Retinal pigment epithelial cell (primary cell): ENCODE data around the gene TPST2.

ENCODE experiments used
- DNase-seq: peaks from one replicate; pipeline ENCODE4 v3.0.0-alpha.2; 2010; ENCODE audit warnings: low read depth
- H3K4me3 ChIP-seq: 2 replicates; pipeline ENCODE4 v1.5.1; 2011; ENCODE audit warnings: mild to moderate bottlenecking, low read length, control low read depth, moderate library complexity
- TF ChIP-seq, protein P1 (sequence below): conservative IDR thresholded peaks from 2 replicates; pipeline ENCODE4 v1.5.1; 2011; ENCODE audit warnings: low read depth, low read length, control low read depth, inconsistent platforms

The TPST2 gene

DNA sequence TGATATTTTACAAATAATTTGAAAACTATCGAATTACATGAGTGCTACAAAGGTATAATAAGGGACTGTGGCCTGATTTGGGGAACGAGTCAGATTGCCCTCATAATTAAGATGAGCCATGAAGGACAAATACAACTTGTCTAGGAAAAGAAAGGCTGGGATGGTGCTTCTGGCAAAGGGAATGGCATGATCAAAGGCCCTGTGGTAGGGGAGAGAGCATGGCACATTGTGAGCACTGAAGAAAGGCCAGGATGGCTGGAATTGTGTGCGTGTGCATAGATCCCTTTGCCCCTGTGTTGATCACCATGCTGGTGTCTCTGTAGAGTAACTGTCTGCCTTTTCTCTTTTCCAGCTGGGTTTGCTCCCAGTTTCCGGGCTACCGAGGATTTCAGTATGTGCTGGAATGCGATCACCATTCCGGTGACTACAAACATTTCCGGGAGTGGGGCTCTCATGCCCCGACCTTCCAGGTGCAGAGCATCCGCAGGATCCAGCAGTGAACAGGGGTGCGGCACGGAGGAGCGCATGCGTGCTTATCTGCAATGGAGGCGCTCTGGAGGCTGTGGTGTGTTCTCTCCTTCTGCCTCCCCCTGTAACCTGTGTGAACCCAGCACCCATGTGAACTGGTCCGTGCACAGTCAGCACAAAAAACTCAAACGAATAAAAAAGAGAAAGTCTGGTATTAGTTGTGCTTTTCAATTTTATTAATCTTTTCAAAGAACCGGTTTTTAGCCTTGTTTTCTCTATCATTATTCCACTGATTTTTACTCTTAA is 40.2 kb upstream of the TPST2 start:
- H3K4me3 ChIP-seq = no peak overlapping the region
- TF ChIP-seq, protein P1, sequence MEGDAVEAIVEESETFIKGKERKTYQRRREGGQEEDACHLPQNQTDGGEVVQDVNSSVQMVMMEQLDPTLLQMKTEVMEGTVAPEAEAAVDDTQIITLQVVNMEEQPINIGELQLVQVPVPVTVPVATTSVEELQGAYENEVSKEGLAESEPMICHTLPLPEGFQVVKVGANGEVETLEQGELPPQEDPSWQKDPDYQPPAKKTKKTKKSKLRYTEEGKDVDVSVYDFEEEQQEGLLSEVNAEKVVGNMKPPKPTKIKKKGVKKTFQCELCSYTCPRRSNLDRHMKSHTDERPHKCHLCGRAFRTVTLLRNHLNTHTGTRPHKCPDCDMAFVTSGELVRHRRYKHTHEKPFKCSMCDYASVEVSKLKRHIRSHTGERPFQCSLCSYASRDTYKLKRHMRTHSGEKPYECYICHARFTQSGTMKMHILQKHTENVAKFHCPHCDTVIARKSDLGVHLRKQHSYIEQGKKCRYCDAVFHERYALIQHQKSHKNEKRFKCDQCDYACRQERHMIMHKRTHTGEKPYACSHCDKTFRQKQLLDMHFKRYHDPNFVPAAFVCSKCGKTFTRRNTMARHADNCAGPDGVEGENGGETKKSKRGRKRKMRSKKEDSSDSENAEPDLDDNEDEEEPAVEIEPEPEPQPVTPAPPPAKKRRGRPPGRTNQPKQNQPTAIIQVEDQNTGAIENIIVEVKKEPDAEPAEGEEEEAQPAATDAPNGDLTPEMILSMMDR = no peak

DNA sequence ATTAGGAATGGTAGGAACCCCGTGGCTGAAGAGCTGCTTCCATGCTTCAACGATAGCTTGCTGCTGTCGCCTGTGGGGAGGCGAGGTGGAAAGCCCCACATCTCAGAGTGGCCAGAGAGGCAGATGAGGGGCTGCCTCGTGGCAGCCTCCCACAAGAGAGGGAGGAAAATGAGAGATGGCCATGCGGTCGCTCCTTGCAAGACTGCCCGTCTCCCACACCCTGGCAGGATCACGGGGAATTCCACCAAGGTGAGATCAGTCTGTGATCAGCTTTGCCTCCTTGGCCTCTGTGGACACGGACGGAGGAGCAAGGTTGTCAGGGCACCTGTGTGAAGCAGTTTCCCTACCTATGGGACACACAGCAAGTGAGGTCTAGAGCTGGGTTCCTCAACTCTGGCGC is 34.9 kb upstream of the TPST2 start:
- TF ChIP-seq, protein P1 = no peak
- no peak for DNase-seq
- H3K4me3 ChIP-seq = no peak overlapping the region

More for the DNA sequence above, 40.2 kb upstream of the TPST2 start:
- no peak for DNase-seq

DNA sequence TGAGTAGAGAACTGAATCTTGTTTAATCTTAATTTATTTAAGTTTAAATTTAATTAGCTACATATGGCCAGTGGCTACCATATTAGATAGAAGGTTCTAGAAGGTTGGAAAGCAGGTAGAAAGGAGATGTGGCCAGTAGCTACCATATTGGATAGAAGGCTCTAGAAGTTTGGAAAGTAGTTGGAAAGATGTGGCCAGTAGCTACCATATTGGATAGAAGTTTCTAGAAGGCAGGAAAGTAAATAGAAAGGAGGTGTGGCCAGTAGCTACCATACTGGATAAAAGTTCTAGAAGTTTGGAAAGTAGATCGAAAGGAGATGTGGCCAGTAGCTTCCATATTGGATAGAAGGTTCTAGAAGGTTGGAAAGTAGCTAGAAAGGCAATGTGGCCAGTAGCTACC is 34.1 kb upstream of the TPST2 start:
- no peak for DNase-seq
- TF ChIP-seq, protein P1 = no peak
- H3K4me3 ChIP-seq = no peak overlapping the region

DNA sequence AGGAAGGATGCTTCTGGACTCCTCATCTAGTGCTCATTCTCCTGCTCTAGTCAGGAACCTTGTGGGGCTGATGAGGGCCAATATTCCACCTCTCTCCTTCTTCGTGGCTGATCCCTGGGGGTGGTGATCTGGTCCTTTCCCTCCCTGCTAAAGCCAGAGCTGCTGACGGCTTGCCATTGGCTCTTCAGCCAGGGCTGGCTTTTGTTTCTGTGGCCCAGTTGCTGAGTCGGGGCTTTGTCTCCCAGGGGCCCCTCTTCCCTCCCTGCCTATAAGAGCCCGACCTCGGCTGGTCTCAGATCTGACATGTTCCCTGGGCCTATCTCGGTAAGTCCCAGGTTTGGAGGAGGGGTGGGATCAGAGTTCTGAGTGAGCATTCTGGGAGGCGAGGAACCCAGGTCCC is 31.7 kb upstream of the TPST2 start, which contains the start of gene CRYBA4:
Gene CRYBA4 (plus strand): TSS at position 301 of the 400 bp plus-strand sequence. CDS start 634 bp downstream, outside the sequence.
- DNase-seq = no peak
- H3K4me3 ChIP-seq = no peak within 1 kb of the TSS
- TF ChIP-seq, protein P1 = no peak

DNA sequence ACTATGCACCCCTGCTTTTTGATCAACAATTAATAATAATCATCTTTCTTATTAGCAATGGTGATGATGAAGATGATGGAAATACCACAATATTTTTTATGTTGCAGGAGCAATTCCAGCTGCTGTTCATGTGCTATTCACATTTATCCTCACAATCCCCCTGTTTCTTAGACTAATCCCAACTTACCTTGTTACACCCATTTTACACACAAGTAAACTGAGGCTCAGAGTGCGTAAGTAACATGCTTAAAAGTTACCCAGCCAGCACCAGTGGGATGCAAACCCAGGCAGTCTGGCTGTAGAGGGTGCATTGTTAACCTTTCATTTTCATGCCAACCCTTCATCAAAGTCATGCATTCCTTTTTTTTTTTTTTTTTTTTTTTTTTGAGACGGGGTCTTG is 30.3 kb upstream of the TPST2 start:
- DNase-seq = no peak
- H3K4me3 ChIP-seq = no peak overlapping the region
- TF ChIP-seq, protein P1 = no peak

DNA sequence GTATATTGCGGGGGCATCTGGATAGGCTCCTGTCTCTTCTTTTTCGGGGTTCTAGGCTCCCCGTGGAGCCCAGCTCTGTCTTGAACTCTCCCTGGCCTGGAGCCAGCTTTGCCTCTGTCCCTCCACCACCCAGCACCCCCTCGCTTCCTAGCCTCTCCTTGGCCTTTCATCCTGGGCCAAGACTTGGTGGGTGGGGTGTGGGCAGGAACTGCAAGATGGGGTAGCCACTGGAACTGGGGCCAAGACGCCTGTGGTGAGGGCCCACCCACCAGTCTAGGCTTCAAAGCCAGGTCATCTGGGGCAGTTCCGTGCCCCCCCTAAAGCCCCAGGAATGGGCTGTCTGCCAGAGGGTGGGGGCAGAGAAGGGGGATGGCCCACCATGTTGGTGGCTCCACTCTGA is 29.6 kb upstream of the TPST2 start:
- no peak overlapping the region for H3K4me3 ChIP-seq
- no peak for DNase-seq
- TF ChIP-seq, protein P1 = no peak

DNA sequence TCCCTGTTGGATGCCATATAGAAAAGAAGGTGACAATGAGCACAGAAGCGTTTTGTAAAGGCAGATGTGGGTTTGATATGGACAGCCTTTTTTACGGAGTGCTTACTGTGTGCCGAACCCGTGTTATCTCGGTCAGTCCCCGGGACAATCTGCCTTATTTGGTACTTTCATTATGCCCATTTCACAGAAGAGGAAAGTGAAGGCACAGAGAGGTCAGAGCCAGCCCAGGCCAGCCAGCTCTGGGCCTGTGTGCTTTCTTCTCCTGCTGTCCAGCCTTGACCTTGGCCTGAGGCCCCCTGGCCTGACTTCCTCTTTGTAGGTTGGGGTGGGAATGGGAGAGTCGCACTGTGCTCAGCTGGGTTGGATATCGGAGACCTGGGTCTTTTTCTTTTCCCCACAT is 28.5 kb upstream of the TPST2 start:
- no peak overlapping the region for H3K4me3 ChIP-seq
- no peak for DNase-seq
- TF ChIP-seq, protein P1 = no peak
